ENCODE measurements around the gene CCKAR. TPM values are rescaled to one million over a fixed set of nuclear protein-coding genes. Genes with fewer than 3 reads are reported as not detected.

The CCKAR gene
- total and polyA plus RNA-seq, 9 donors = 0.13 to 0.24 TPM; not detected in 7

GRCh38 chr4:26489101-26489985, 941 bp downstream of the CCKAR start:
- intact Hi-C loops (cut with DNase I) = no loop called here
- no peaks in the 10 kb centered on the region for H3K27me3 ChIP-seq
- H3K4me1 ChIP-seq (ENCODE audit: insufficient read depth) = peaks cover 6% of the 10 kb centered on the region
- H3K9me3 ChIP-seq = no peaks in the 10 kb centered on the region
- 89 to 91% (median 91%) methylated on average over 19 of the region's 19 CpGs for WGBS, 3 donors
- H3K36me3 ChIP-seq = no peaks in the 10 kb centered on the region
- H3K27ac ChIP-seq = no peak overlapping the region
- H3K4me3 ChIP-seq = no peak overlapping the region
- TF ChIP-seq POLR2A (IDR thresholded peaks at IDR 0.05) = no peak
- no peak for TF ChIP-seq EP300 (IDR thresholded peaks at IDR 0.05)
- TF ChIP-seq, protein P1, sequence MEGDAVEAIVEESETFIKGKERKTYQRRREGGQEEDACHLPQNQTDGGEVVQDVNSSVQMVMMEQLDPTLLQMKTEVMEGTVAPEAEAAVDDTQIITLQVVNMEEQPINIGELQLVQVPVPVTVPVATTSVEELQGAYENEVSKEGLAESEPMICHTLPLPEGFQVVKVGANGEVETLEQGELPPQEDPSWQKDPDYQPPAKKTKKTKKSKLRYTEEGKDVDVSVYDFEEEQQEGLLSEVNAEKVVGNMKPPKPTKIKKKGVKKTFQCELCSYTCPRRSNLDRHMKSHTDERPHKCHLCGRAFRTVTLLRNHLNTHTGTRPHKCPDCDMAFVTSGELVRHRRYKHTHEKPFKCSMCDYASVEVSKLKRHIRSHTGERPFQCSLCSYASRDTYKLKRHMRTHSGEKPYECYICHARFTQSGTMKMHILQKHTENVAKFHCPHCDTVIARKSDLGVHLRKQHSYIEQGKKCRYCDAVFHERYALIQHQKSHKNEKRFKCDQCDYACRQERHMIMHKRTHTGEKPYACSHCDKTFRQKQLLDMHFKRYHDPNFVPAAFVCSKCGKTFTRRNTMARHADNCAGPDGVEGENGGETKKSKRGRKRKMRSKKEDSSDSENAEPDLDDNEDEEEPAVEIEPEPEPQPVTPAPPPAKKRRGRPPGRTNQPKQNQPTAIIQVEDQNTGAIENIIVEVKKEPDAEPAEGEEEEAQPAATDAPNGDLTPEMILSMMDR (IDR thresholded peaks at IDR 0.05) = no peak
- DNase-seq = no peak

DNA sequence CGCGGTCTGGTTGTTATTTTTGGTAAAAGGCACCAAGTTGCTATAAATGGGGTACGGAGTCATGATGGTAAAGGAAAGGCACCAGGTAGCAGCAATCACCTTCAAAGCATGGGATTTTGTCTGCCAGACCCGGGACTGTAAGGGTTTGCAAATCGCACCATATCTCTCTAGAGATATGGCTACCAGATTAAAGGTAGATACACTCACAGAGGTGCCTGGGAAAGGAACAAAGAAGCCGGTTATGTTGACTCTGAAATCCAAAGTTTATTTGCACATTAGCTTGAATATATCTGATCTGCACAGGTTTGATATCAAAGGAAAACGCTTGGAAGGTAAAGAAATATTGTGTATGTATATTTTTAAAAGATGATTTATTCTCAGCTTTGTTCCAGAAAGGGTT, 4.6 kb downstream of the CCKAR start:
- intact Hi-C loops (cut with DNase I) = no loop called here
- no peaks in the 10 kb centered on the region for H3K27me3 ChIP-seq
- H3K9me3 ChIP-seq = no peaks in the 10 kb centered on the region
- no peak overlapping the region for H3K27ac ChIP-seq
- H3K4me1 ChIP-seq (ENCODE audit: insufficient read depth) = peaks cover 17% of the 10 kb centered on the region
- WGBS, 3 donors = 87 to 90% (median 87%) methylated on average over 7 of the region's 7 CpGs
- no peak for DNase-seq
- H3K4me3 ChIP-seq = no peak overlapping the region
- TF ChIP-seq EP300 (IDR thresholded peaks at IDR 0.05) (no peak), POLR2A (IDR thresholded peaks at IDR 0.05) (no peak)
- TF ChIP-seq, protein P1 (IDR thresholded peaks at IDR 0.05) = no peak
- H3K36me3 ChIP-seq = no peaks in the 10 kb centered on the region

DNA sequence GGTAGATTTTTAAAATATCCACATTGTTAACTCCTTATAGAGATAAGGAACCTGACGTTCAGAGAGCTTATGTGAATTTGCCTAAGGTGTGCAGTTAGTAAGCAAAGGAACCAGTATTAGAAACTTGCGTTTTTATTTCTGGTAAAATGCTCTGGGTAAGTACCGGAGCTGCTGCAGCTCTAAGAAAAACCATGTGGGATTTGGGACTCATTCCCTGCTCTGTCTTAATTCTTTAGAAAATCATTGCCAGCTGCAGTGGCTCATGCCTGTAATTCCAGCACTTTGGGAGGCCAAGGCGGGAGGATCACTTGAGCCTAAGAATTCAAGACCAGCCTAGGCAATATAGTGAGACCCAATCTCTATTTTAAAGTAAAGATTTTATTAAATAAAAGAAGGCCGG, 5.8 kb downstream of the CCKAR start:
- WGBS, 3 donors = 53 to 69% (median 60%) methylated on average over 5 of the region's 5 CpGs
- no peaks in the 10 kb centered on the region for H3K27me3 ChIP-seq
- no peaks in the 10 kb centered on the region for H3K9me3 ChIP-seq
- TF ChIP-seq, protein P1 (IDR thresholded peaks at IDR 0.05) = no peak
- TF ChIP-seq EP300 (IDR thresholded peaks at IDR 0.05) (no peak), POLR2A (IDR thresholded peaks at IDR 0.05) (no peak)
- peak overlapping the region in 1 of 2 donors; percentile 41 for H3K27ac ChIP-seq
- peaks cover 17% of the 10 kb centered on the region for H3K4me1 ChIP-seq (ENCODE audit: insufficient read depth)
- intact Hi-C loops (cut with DNase I) = no loop called here
- DNase-seq = no peak
- no peaks in the 10 kb centered on the region for H3K36me3 ChIP-seq
- no peak overlapping the region for H3K4me3 ChIP-seq

GRCh38 chr4:26484032-26484515, 6.2 kb downstream of the CCKAR start:
- Histone ChIP-seq H3K4me1 (ENCODE audit: insufficient read depth) (peaks cover 17% of the 10 kb centered on the region), H3K27ac (peak overlapping the region in 1 of 2 donors; percentile 50), H3K4me3 (no peak overlapping the region), H3K9me3 (no peaks in the 10 kb centered on the region), H3K36me3 (no peaks in the 10 kb centered on the region), H3K27me3 (no peaks in the 10 kb centered on the region)
- intact Hi-C loops (cut with DNase I) = no loop called here
- TF ChIP-seq, protein P1 (IDR thresholded peaks at IDR 0.05) = no peak
- TF ChIP-seq EP300 (IDR thresholded peaks at IDR 0.05) (no peak), POLR2A (IDR thresholded peaks at IDR 0.05) (no peak)
- DNase-seq = no peak
- WGBS, 3 donors = 6 to 18% (median 7%) methylated on average over 2 of the region's 2 CpGs

All from ovary (tissue), 9 donors.